Lung microvascular endothelial cell (primary cell): Measurements from ENCODE around the gene OR4Q3. TPM values are rescaled to one million over a fixed set of nuclear protein-coding genes. Genes with fewer than 3 reads are reported as not detected.
"Not testable (repeated sequence)": the region's sequence is repeated elsewhere in the genome, so short reads cannot be mapped to it uniquely, and the experiment has no call there.

Experiments used
- DNase-seq, 2 donors: peaks; one replicate each; pipeline versions ENCODE4 v3.0.0 to v3.0.0-alpha.2; 2010; ENCODE audit warnings: low read depth in 2 of 2
- total RNA-seq: library from RNA; depleted of rRNA; stranded (reverse); fragments of >200 nt; gene quantifications from 2 replicates; pipeline ENCODE4 v1.2.1, GENCODE V29; 2014

Gene OR4Q3
- not detected in 2 replicates for total RNA-seq

DNA sequence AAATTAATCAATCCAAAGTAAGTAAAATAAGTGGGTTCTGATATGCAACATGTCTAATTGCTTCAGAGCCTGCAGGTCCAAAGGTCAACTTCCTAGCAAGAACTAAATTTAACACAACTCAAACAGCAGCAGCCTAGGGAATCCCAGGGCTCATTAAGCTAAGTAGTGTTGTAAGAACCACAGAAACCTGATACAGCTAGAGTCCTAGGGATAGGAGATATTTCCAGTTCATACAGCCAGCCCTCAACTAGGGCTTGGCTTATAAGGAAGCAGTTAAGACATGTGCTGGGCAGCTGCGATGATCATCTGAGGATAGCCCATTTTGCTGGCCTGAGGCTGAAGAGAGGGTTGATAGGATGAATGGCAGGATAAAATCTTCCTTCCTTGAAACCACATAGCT is at the start of gene OR4Q3:
OR4Q3 (plus strand) TSS at position 316 of the 400 bp plus-strand sequence.
- no peak for DNase-seq

DNA sequence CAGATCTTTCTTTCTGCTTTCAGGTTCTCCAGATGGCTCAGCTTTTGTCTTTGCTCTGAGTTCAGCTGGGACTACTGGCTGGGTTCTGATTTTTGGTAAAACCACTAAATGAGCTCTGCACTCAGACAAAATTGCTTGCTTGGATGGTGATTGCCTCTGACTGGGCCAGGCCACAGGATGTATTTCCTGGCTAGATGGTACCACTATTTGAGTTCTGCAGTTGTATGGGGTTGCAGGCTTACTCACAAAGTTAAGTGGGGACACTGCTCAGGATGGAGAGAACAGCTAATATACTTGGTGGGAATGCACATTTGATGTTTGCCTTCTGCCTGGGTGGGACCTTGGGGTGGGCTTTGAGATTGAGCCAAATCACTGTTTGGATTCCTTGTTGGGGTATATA is 14.0 kb upstream of the OR4Q3 start:
- no peak for DNase-seq

DNA sequence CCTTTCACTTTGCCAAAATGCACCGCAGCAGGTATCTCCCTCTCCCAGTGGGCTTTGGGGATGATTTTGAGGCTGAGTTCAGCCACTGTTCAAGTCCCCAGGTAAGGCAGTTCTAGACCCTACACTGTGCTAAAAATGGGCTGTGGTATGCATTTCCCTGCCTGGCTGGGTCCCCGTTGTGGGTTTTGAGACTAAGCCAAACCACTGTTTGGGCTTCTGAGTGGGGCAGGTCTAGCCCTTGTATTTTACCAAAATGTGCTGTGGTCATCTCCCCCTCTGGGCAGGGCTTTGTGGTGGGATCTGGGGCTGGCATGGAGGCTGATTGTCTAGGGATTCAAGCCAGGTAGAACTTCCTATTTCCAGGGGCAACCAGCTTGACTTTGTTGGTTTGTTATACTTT is 13.6 kb upstream of the OR4Q3 start:
- no peak for DNase-seq

DNA sequence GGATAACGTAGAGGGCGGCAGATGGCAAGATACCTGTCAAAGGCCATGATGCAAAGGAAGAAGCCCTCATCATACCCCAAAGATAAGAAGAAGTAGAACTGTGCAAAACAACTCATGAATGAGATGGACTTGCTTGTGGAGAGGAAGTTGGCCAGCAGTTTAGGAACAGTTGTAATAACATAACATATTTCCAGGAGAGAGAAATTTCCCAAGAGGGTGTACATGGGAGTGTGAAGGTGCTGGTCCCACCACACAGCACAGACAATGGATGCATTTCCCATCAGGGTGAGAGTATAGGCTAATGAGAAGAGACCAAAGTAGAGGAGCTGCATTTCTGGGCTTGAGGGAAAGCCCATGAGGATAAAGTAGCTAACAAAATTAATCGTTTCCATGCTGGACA is 9.5 kb upstream of the OR4Q3 start:
- not testable (repeated sequence) for DNase-seq

DNA sequence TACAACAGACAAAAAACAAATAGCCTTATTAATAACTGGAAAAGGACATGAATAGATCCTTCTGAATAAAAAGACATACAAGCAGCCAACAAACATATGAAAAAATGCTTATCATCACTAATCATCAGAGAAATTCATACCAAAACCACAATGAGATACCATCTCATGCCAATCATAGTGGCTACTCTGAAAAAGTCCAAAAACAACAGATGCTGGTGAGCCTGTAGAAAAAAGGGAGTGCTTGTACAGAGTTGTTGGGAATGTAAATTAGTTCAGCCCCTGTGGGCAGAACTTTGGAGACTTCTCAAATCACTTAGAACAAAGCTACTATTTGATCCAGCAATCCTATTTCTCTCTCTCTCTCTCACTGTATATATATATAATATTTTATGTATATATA is 8.9 kb downstream of the OR4Q3 start:
- not testable (repeated sequence) for DNase-seq

DNA sequence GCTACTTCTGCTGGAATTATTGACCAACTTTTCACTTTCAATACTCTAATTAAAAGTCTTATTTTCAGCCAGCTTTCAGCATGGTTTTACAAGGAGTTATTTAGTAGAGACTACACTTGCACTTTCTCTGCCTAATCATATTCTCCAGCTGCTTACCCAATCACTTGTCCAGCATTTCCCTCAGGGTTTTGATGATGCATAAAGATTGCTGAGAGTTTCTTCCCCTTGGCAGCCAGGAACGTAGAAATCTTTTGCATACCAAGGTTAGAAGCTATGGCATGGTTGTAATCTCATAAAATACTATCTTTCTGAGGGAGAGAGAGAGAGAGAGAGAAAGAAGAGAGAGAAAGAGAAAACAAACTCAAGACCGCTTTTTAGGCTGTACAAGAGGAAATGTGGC is 10.8 kb downstream of the OR4Q3 start:
- no peak for DNase-seq

DNA sequence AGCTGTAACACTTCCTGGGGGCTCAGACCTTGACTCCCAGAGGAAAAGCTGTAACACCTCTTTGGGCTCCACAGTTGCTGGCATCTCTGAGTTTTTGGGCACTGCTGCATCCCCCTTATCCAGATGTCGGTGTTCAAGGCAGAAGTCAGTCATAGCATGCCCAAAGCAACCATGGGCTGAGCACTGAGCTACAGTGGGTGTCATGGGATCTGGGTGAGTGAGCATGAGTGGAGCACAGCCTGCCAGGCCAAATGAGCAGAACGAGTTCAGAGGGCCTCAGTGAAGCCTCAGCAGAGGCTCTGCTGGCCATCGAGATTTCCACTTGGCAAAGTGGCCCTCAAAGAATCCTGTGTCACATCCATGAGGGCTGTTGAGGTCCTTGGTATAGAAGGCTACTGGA is 28.1 kb downstream of the OR4Q3 start:
- not testable (repeated sequence) for DNase-seq

DNA sequence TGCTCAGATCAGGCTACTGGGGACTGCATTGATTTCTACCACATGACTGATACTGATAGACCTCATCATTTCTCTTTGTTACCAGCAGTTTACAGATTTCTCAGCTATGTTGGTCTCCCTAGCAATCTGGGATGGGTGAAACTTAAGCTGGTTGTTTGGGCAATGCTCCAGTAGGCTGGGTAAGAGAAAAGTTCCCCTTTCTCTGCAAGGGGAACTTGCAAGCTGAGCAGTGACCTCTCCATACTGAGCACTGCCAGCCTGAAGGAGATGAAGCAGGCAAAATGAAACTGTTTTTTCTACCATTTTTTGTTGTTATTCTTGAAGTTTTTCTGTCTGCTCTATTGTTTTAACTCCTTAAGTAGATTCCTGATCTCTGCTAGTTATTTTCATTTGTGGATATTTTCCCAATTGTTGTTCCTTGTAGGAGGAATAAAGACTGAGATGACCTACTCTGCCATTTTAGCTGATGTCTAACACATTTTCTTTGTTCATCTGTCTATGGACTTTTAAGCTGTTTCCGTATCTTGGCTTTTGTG is 28.6 kb downstream of the OR4Q3 start:
- no peak for DNase-seq

DNA sequence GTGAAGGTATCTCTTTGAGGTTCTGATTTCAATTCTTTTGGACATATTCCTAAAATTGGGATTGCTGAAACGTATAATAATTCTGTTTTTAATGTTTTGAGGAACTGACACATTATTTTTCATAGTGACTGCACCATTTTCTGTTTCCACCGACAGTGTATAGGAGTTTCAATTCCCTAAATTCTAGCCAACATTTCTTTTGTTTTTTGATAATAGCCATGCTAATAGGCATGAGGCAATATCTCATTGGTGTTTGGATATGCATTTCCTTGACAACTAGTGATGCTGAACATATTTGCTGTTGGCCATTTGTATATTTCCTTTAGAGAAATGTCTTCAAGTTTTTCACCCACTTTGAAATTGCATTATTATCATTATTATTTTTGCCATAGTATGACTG is 29.1 kb downstream of the OR4Q3 start:
- not testable (repeated sequence) for DNase-seq

DNA sequence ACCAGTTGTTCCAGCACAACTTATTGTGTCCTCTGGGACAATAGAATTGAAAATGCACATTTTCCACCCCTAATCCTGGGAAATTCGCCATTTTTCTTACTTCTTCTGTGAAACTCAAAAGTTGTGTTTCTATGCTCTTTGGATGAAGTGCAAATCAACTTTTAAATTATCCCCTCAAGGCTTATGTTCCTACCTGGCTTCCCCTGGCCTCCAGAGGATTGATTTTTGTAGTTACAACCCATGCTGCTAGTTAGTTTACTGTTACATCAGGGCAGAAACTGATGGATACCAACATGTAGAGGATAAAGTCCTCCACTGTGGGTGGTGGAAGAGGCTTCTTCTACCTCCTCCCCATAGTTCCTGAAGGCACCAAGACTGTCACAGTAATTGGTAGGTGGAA is 29.8 kb downstream of the OR4Q3 start, which contains the start of gene OR4M1:
OR4M1 (plus strand) TSS at position 301 of the 400 bp plus-strand sequence. CDS start 6,819 bp downstream, outside the sequence.
- not testable (repeated sequence) for DNase-seq

DNA sequence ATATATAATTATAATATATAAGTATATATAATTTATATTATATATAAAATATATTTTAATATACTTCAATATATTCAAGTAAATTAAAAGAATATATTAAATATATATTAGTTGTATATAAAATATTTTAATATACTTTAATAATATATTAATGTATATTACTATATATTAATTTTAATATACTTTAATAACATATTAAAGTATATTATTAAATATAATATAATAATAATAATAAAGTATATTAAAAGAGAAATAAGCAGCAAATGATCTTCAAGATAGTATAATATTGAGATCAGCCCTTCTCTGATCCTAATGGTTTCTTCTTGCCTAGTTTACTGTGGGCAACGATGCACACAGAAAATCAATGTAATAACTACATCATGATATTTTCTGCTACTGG is 32.2 kb downstream of the OR4Q3 start:
- DNase-seq: no peak

DNA sequence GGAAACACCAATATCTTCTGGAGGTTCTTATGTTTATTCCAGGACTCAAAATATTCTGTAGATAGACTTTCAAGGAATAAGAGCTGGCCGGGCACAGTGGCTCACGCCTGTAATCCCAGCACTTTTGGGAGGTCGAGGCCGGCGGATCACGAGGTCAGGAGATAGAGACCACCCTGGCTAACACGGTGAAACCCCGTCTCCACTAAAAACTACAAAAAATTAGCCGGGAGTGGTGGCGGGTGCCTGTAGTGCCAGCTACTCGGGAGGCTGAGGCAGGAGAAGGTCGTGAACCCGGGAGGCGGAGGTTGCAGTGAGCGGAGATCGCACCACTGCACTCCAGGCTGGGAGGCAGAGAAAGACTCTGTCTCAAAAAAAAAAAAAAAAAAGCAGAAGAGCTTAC is 42.5 kb downstream of the OR4Q3 start:
- not testable (repeated sequence) for DNase-seq

DNA sequence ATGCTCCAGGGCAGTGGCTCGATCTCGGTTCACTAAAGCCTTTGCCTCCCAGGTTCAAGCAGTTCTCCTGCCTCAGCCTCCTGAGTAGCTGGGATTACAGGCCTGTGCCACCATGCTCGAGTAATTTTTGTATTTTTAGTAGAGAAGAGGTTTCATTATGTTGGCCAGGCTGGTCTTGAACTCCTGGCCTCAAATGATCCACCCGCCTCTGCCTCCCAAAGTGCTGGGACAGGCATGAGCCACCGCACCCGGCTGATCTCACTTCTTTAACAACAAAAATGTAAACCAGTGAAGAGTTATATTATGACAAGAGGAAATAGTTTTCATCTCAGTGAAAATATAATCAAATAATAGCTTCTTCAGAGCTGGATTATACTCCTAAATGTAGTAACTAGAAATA is 43.9 kb downstream of the OR4Q3 start:
- DNase-seq: not testable (repeated sequence)

DNA sequence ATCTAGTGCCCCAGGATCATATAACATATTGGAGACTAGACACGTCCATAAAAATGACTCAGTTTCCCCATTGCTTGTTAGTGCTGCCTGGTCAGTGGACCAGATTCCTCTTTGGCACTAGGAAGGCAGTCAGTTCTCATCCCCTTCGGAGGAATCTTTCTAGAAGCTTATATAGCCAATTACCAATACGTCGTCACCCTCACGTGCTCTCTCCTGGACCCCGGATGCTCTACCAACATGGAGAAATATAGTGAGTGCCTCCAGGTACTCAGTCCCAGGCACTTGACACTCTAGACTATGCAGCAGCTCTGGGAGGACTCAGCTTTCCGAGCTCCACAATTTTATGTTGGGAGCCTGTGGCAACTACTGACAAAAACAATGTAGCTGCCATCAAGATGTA is 44.8 kb downstream of the OR4Q3 start:
- DNase-seq: not testable (repeated sequence)

DNA sequence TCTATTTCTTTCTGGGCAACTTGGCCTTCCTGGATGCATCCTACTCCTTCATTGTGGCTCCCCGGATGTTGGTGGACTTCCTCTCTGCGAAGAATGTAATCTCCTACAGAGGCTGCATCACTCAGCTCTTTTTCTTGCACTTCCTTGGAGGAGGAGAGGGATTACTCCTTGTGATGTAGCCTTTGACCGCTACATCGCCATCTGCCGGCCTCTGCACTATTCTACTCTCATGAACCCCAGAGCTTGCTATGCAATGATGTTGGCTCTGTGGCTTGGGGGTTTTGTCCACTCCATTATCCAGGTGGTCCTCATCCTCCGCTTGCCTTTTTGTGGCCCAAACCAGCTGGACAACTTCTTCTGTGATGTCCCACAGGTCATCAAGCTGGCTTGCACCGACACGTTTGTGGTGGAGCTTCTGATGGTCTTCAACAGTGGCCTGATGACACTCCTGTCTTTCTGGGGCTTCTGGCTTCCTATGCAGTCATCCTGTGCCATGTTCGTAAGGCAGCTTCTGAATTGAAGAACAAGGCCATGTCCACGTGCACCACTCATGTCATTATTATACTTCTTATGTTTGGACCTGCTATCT is 53.2 kb downstream of the OR4Q3 start:
- DNase-seq: not testable (repeated sequence)

Other genes with a start within 250 kb of the OR4Q3 start
- gene OR11H2, start 29.7 kb upstream of the OR4Q3 start, total RNA-seq: not detected in 2 replicates
- not detected in 2 replicates for gene OR4M1, start 29.9 kb downstream of the OR4Q3 start, total RNA-seq
- not detected in 2 replicates for gene OR4N2, start 60.2 kb downstream of the OR4Q3 start, total RNA-seq
- gene OR4K2, start 131.6 kb downstream of the OR4Q3 start, total RNA-seq: not detected in 2 replicates
- not detected in 2 replicates for gene OR4K5, start 177.0 kb downstream of the OR4Q3 start, total RNA-seq
- not detected in 2 replicates for gene OR4K1, start 187.3 kb downstream of the OR4Q3 start, total RNA-seq
- not detected in 2 replicates for gene OR4K15, start 232.0 kb downstream of the OR4Q3 start, total RNA-seq